Coronary artery (tissue), 2 donors: ENCODE results near the gene ITGB4.

Source experiments
- DNase-seq: peaks from one replicate; pipeline ENCODE4 v3.0.0-alpha.2; 2017; ENCODE audit warnings: low spot score
- H3K27ac ChIP-seq, 2 donors: fragments of 200-600 bp; sonication (generic); one replicate each; pipeline ENCODE4 v1.5.1; 2016 to 2019
- H3K4me3 ChIP-seq: fragments of 200-600 bp; sonication (generic); 2 replicates; pipeline ENCODE4 v1.5.1; 2016; ENCODE audit warnings: mild to moderate bottlenecking, moderate library complexity
- CTCF ChIP-seq: fragments of 200-600 bp; sonication (generic); IDR thresholded peaks from one replicate; pipeline ENCODE4 v1.5.1; 2019; ENCODE audit warnings: antibody characterized with exemption

Gene ITGB4

GRCh38 chr17:75743625-75744206, 22.5 kb downstream of the ITGB4 start:
- DNase-seq: no peak
- H3K4me3 ChIP-seq: no peak overlapping the region
- no peak overlapping the region for H3K27ac ChIP-seq
- no peak for TF ChIP-seq CTCF

GRCh38 chr17:75748706-75749105, 27.4 kb downstream of the ITGB4 start:
- DNase-seq: no peak
- TF ChIP-seq CTCF: no peak
- Histone ChIP-seq H3K4me3 (no peak overlapping the region), H3K27ac (no peak overlapping the region)

- peak; percentile 84 for DNase-seq
- peak; percentile 99 for TF ChIP-seq CTCF
- H3K4me3 ChIP-seq: peak overlapping the region; percentile 41
- H3K27ac ChIP-seq: peak overlapping the region in 1 of 2 donors; percentile 17
These were observed 28.5 kb downstream of the ITGB4 start for GRCh38 chr17:75749545-75750389.

GRCh38 chr17:75750661-75751423, 29.6 kb downstream of the ITGB4 start:
- Histone ChIP-seq H3K4me3 (no peak overlapping the region), H3K27ac (no peak overlapping the region)
- no peak for TF ChIP-seq CTCF
- no peak for DNase-seq

- Histone ChIP-seq H3K27ac (no peak overlapping the region), H3K4me3 (no peak overlapping the region)
- no peak for TF ChIP-seq CTCF
- DNase-seq: no peak
These were observed 30.6 kb downstream of the ITGB4 start for GRCh38 chr17:75751676-75752404.

GRCh38 chr17:75752405-75752709, 31.1 kb downstream of the ITGB4 start:
- DNase-seq: no peak
- Histone ChIP-seq H3K27ac (no peak overlapping the region), H3K4me3 (no peak overlapping the region)
- TF ChIP-seq CTCF: no peak
